HepG2 (cell line): Measurements from ENCODE around the gene HYOU1. TPM values are rescaled to one million over a fixed set of nuclear protein-coding genes. Genes with fewer than 3 reads are reported as not detected.

Source experiments
- AKNA ChIP-seq: sonication (generic); formaldehyde crosslinking; IDR thresholded peaks from 2 replicates; pipeline ENCODE4 v1.4.0; 2020; ENCODE audit warnings: missing genetic modification reagents, borderline replicate concordance
- CENPT ChIP-seq: sonication (generic); formaldehyde crosslinking; IDR thresholded peaks from 2 replicates; pipeline ENCODE4 v1.8.0; 2022; ENCODE audit warnings: low read depth, mild to moderate bottlenecking, moderate library complexity, missing genetic modification reagents
- RBAK ChIP-seq: sonication (generic); formaldehyde crosslinking; IDR thresholded peaks from 2 replicates; pipeline ENCODE4 v1.5.1; 2020; ENCODE audit warnings: mild to moderate bottlenecking, missing genetic modification reagents
- RNF2 ChIP-seq: fragments of 450-650 bp; conservative IDR thresholded peaks from 2 replicates; pipeline ENCODE4 v1.6.1; 2016; ENCODE audit warnings: low read depth
- TOPORS ChIP-seq: sonication (generic); formaldehyde crosslinking; IDR thresholded peaks from 2 replicates; pipeline ENCODE4 v1.8.0; 2023; ENCODE audit warnings: mild to moderate bottlenecking, missing genetic modification reagents
- ZC3H4 ChIP-seq: sonication (generic); formaldehyde crosslinking; IDR thresholded peaks from 2 replicates; pipeline ENCODE4 v1.4.0; 2020; ENCODE audit warnings: missing genetic modification reagents, borderline replicate concordance
- ZNF136 ChIP-seq: sonication (generic); formaldehyde crosslinking; IDR thresholded peaks from 2 replicates; pipeline ENCODE4 v1.8.1; 2022; ENCODE audit warnings: low read depth, mild to moderate bottlenecking, moderate library complexity, missing genetic modification reagents
- ZNF180 ChIP-seq: sonication (generic); formaldehyde crosslinking; IDR thresholded peaks from 2 replicates; pipeline ENCODE4 v1.4.0; 2020; ENCODE audit warnings: low read depth, missing genetic modification reagents, borderline replicate concordance
- ZNF275 ChIP-seq: sonication (generic); formaldehyde crosslinking; IDR thresholded peaks from 2 replicates; pipeline ENCODE4 v1.8.0; 2022; ENCODE audit warnings: missing genetic modification reagents, mild to moderate bottlenecking, inconsistent platforms, borderline replicate concordance
- ZNF276 ChIP-seq: sonication (generic); formaldehyde crosslinking; IDR thresholded peaks from 2 replicates; pipeline ENCODE4 v1.4.0; 2020; ENCODE audit warnings: mild to moderate bottlenecking, low read depth, missing genetic modification reagents
- ZNF280D ChIP-seq: sonication (generic); formaldehyde crosslinking; IDR thresholded peaks from 2 replicates; pipeline ENCODE4 v1.5.1; 2020; ENCODE audit warnings: mild to moderate bottlenecking, missing genetic modification reagents
- ZNF558 ChIP-seq: sonication (generic); formaldehyde crosslinking; IDR thresholded peaks from 2 replicates; pipeline ENCODE4 v1.9.0; 2022; ENCODE audit warnings: mild to moderate bottlenecking, missing genetic modification reagents, borderline replicate concordance
- ZNF572 ChIP-seq: sonication (generic); formaldehyde crosslinking; IDR thresholded peaks from 2 replicates; pipeline ENCODE4 v1.5.1; 2020; ENCODE audit warnings: mild to moderate bottlenecking, missing genetic modification reagents
- ZNF597 ChIP-seq: sonication (generic); formaldehyde crosslinking; IDR thresholded peaks from 2 replicates; pipeline ENCODE4 v1.5.0; 2020; ENCODE audit warnings: missing genetic modification reagents
- ZNF616 ChIP-seq: sonication (generic); formaldehyde crosslinking; IDR thresholded peaks from 2 replicates; pipeline ENCODE4 v1.5.0; 2020; ENCODE audit warnings: low read depth, mild to moderate bottlenecking, missing genetic modification reagents
- polyA plus RNA-seq, 8 experiments: library from polyadenylated mRNA; depleted of rRNA in 3 of 8; stranded (reverse) in 7 of 8; unstranded in 1 of 8; fragments of >200 nt; fragmentation: Illumina TruSeq in 4 of 8; extraction: Trizol in 4 of 8; gene quantifications; 2 replicates each; pipeline versions ENCODE4 v1.2.1 to v1.2.3, GENCODE V29; 2011 to 2016; ENCODE audit warnings: low read depth in 4 of 8, missing spikeins in 1 of 8, mixed read lengths in 1 of 8; ENCODE audit not compliant: insufficient read depth in 1 of 8
- total RNA-seq, 5 experiments: library from RNA; depleted of rRNA; stranded (reverse); fragments of >200 nt; fragmentation: Illumina TruSeq; extraction: Trizol; gene quantifications; 2 replicates each; pipeline ENCODE4 v1.2.3, GENCODE V29; 2016; ENCODE audit warnings: low read depth in 1 of 5

The HYOU1 gene
- total and polyA plus RNA-seq, 2 of the 13 experiments (the other 11 are each of a cell fraction or from before 2014, with no cell fraction given): 127 to 155 TPM

- TF ChIP-seq ZNF280D: 0 out of 2 replicates have a peak, but pooled peaks have one; percentile 17
- no peak for TF ChIP-seq RBAK
- TF ChIP-seq ZNF275 (CRISPR knock-in tag): peak; percentile 93
- TF ChIP-seq TOPORS: no peak; the same call in 1 of the 2 replicates
- TF ChIP-seq ZNF558 (CRISPR knock-in tag): no peak; the same call in 1 of the 2 replicates
- TF ChIP-seq ZNF276 (CRISPR knock-in tag): no peak
- no peak for TF ChIP-seq ZNF616 (CRISPR knock-in tag)
- 0 out of 2 replicates have a peak, but pooled peaks have one; percentile 45 for TF ChIP-seq RNF2
- TF ChIP-seq ZNF597 (CRISPR knock-in tag): no peak
- no peak for TF ChIP-seq CENPT (CRISPR knock-in tag)
- TF ChIP-seq ZNF136 (CRISPR knock-in tag): peak; percentile 69; the same call in 1 of the 2 replicates
- TF ChIP-seq ZC3H4: no peak
- TF ChIP-seq ZNF572: no peak
- no peak for TF ChIP-seq ZNF180 (CRISPR knock-in tag)
- TF ChIP-seq AKNA: 0 out of 2 replicates have a peak, but pooled peaks have one; percentile 31
Observed at GRCh38 chr11:119018074-119018938, 38.7 kb downstream of the HYOU1 start, which contains the start of the genes RPS25 and TRAPPC4 (continued).
